Retinal pigment epithelial cell (primary cell): ENCODE results near the gene AEN.

ENCODE experiments used
- DNase-seq: peaks from one replicate; pipeline ENCODE4 v3.0.0-alpha.2; 2010; ENCODE audit warnings: low read depth
- H3K4me3 ChIP-seq: 2 replicates; pipeline ENCODE4 v1.5.1; 2011; ENCODE audit warnings: mild to moderate bottlenecking, low read length, control low read depth, moderate library complexity
- CTCF ChIP-seq: conservative IDR thresholded peaks from 2 replicates; pipeline ENCODE4 v1.5.1; 2011; ENCODE audit warnings: low read depth, low read length, control low read depth, inconsistent platforms

The AEN gene

GRCh38 chr15:88620995-88621772 is at the start of gene AEN:
Gene AEN (plus strand): TSS chr15:88621340. CDS start chr15:88626210, 4,870 bp downstream.
- H3K4me3 ChIP-seq: peak within 1 kb of the TSS; percentile 93
- no peak for TF ChIP-seq CTCF
- DNase-seq: peak; percentile 77

- TF ChIP-seq CTCF: no peak
- no peak for DNase-seq
- H3K4me3 ChIP-seq: no peak overlapping the region
Measured at GRCh38 chr15:88571852-88572259, 49.3 kb upstream of the AEN start.

GRCh38 chr15:88574077-88574476 is 47.1 kb upstream of the AEN start:
- no peak overlapping the region for H3K4me3 ChIP-seq
- TF ChIP-seq CTCF: no peak
- no peak for DNase-seq

- TF ChIP-seq CTCF: no peak
- DNase-seq: peak; percentile 9
- no peak overlapping the region for H3K4me3 ChIP-seq
Measured at GRCh38 chr15:88574655-88575054, 46.5 kb upstream of the AEN start.

GRCh38 chr15:88579322-88579721 is 41.8 kb upstream of the AEN start:
- no peak overlapping the region for H3K4me3 ChIP-seq
- DNase-seq: no peak
- no peak for TF ChIP-seq CTCF

GRCh38 chr15:88580532-88580931 is 40.6 kb upstream of the AEN start:
- H3K4me3 ChIP-seq: no peak overlapping the region
- no peak for TF ChIP-seq CTCF
- DNase-seq: peak; percentile 50
